ENCODE results near the gene SLIT3. TPM values are rescaled to one million over a fixed set of nuclear protein-coding genes. Genes with fewer than 3 reads are reported as not detected.

The SLIT3 gene
- total RNA-seq, 4 donors from 2014 or later = 10.8 to 30.8 (median 18.4) TPM

DNA sequence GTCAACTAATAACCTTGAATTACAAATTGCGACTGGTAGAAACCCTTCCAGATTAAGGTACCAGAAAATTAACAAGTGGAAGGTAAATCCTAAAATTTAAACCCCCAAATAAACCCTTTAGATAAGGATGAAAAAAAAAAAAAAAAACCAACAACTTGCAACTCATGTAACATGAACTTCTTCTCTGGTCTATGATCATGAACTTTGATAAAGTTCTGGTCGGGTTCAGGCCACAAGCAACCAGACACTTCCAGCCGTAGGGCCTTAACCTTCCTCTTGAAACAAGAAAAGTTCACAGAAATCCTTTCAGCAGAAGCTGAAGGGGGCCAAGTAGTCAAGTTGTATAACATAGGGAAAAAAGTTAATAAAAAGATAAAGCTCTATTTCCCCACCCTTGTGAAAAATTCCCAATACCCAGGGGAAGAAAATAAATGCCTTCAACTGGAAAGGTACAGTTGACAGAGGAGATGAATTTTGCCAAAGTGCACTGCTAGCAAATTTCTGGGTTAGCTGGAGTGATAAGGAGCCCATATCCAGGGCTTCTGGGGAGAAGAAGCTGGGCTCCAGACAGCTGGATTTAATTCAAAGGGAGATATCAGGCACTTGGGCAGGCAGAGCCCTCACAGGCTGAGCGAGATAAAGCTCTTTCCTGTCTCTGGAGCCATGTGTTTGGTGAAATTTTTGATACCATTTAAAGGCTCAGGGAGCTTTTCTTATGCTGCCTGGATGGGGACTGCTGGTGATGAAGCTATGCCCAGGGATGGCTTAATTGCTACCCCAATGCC lies 487.6 kb downstream of the SLIT3 start:
- DNase-seq (ENCODE audit: low spot score in 2 of 2) = no peak
- no peak for TF ChIP-seq POLR2A (IDR thresholded peaks at IDR 0.05)
- no peak for TF ChIP-seq EP300 (IDR thresholded peaks at IDR 0.05)
- no peak for TF ChIP-seq POLR2AphosphoS5 (IDR thresholded peaks at IDR 0.05)
- TF ChIP-seq, protein P1, sequence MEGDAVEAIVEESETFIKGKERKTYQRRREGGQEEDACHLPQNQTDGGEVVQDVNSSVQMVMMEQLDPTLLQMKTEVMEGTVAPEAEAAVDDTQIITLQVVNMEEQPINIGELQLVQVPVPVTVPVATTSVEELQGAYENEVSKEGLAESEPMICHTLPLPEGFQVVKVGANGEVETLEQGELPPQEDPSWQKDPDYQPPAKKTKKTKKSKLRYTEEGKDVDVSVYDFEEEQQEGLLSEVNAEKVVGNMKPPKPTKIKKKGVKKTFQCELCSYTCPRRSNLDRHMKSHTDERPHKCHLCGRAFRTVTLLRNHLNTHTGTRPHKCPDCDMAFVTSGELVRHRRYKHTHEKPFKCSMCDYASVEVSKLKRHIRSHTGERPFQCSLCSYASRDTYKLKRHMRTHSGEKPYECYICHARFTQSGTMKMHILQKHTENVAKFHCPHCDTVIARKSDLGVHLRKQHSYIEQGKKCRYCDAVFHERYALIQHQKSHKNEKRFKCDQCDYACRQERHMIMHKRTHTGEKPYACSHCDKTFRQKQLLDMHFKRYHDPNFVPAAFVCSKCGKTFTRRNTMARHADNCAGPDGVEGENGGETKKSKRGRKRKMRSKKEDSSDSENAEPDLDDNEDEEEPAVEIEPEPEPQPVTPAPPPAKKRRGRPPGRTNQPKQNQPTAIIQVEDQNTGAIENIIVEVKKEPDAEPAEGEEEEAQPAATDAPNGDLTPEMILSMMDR (IDR thresholded peaks at IDR 0.05) = no peak
- 76% methylated on average over 4 of the region's 4 CpGs for WGBS
- no peaks in the 10 kb centered on the region for H3K27me3 ChIP-seq
- H3K27ac ChIP-seq = no peak overlapping the region
- H3K4me3 ChIP-seq = no peak overlapping the region
- H3K4me1 ChIP-seq = no peaks in the 10 kb centered on the region
- peaks cover 9% of the 10 kb centered on the region for H3K36me3 ChIP-seq
- H3K9me3 ChIP-seq = no peaks in the 10 kb centered on the region

DNA sequence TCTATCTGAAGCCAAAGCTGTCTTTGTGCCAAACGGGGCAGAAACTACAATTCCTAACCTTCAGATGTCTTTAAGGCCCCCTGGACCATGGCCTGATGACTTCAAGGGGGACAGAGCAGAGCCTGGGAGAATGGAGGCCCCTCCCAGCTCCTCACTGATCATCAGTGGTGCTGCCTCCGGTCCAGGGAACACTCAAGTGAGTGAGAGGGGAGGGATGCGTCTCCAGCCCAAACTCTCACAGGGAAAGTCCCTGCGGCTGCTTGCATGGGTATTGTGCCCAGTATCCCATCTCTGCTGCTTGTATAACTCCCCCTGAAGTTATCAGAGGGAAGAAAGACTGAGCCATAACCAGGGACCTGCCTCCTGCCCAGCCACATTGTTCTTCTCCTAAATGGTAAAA lies 490.3 kb downstream of the SLIT3 start:
- TF ChIP-seq EP300 (IDR thresholded peaks at IDR 0.05) (no peak), POLR2AphosphoS5 (IDR thresholded peaks at IDR 0.05) (no peak), POLR2A (IDR thresholded peaks at IDR 0.05) (no peak)
- TF ChIP-seq, protein P1 (IDR thresholded peaks at IDR 0.05) = no peak
- Histone ChIP-seq H3K27ac (no peak overlapping the region), H3K9me3 (no peaks in the 10 kb centered on the region), H3K4me1 (no peaks in the 10 kb centered on the region), H3K4me3 (no peak overlapping the region), H3K27me3 (no peaks in the 10 kb centered on the region), H3K36me3 (peaks cover 11% of the 10 kb centered on the region)
- WGBS = 80% methylated on average over 4 of the region's 4 CpGs
- DNase-seq (ENCODE audit: low spot score in 2 of 2) = no peak

DNA sequence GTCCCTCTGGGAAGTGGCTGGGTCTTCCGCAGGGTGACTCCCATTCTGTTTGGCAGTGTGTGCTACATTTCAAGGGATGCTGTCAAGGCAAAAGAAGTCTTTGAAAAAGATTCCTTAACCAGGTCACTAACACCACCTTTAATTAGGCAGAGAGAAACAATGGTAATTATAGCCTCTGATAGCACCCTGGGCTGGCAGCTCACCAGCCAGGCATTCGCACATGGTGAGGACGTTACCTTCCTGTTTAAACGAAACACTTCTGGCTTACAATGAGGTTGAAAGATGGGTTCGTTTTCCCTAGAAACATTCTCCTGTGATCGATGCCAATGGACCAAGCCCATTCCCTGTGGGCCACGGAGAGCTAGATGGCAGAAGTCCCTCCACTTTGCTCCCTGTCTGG lies 491.7 kb downstream of the SLIT3 start:
- H3K36me3 ChIP-seq = peaks cover 6% of the 10 kb centered on the region
- 62% methylated on average over 7 of the region's 7 CpGs for WGBS
- H3K27ac ChIP-seq = no peak overlapping the region
- H3K27me3 ChIP-seq = no peaks in the 10 kb centered on the region
- H3K4me1 ChIP-seq = no peaks in the 10 kb centered on the region
- no peak overlapping the region for H3K4me3 ChIP-seq
- H3K9me3 ChIP-seq = no peaks in the 10 kb centered on the region
- no peak for DNase-seq (ENCODE audit: low spot score in 2 of 2)
- TF ChIP-seq EP300 (IDR thresholded peaks at IDR 0.05) (no peak), POLR2AphosphoS5 (IDR thresholded peaks at IDR 0.05) (no peak), POLR2A (IDR thresholded peaks at IDR 0.05) (no peak)
- TF ChIP-seq, protein P1 (IDR thresholded peaks at IDR 0.05) = no peak

DNA sequence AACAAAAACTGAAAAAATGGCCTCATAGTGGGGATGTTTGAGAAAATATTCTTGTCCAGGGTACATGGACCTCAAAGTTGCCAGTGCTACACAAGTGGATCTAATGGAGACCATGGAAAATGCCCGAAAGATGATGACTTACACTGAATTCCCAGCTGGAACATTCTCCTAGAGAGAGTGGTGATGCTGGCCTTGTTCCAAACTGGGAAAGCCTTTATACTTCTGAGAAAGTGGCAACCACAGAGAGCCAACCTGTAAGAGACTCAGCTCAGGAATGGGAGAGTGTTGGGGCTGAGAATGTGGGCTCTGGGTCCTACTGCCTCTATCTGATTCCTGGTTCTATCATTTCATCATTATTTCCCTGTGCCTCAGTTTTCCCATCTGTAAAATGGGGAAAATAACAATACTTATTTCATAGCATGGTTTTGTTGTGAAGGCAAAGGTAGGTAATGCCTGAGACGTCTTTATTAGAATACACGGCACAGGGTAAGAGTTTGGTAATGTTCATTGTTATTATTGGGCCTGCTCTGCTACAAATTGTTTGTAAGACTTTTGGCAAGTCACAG lies 492.8 kb downstream of the SLIT3 start:
- peaks cover 6% of the 10 kb centered on the region for H3K36me3 ChIP-seq
- DNase-seq (ENCODE audit: low spot score in 2 of 2) = no peak
- H3K4me1 ChIP-seq = no peaks in the 10 kb centered on the region
- H3K27me3 ChIP-seq = no peaks in the 10 kb centered on the region
- 82% methylated on average over 3 of the region's 3 CpGs for WGBS
- H3K27ac ChIP-seq = no peak overlapping the region
- no peak overlapping the region for H3K4me3 ChIP-seq
- H3K9me3 ChIP-seq = no peaks in the 10 kb centered on the region
- TF ChIP-seq EP300 (IDR thresholded peaks at IDR 0.05) (no peak), POLR2A (IDR thresholded peaks at IDR 0.05) (no peak), POLR2AphosphoS5 (IDR thresholded peaks at IDR 0.05) (no peak)
- TF ChIP-seq, protein P1 (IDR thresholded peaks at IDR 0.05) = no peak

DNA sequence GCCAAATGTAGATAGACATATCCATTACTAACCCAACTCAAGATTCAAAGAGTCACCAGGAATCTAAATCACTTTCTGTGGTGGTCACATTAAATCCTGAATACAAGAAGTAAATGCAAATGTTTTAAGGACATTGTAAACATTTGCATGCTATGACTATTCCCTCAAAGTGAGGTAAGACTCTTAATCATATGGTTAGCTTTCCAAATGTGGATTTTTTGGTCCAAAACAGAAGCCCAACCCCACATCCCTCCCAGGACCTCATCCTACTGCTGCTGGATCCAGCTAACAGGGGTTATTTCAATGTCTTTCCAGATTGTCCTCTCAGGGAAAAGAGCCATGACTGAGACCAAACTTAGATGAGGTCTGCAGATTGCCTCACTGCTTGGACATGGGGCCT lies 493.7 kb downstream of the SLIT3 start:
- no peaks in the 10 kb centered on the region for H3K27me3 ChIP-seq
- no peaks in the 10 kb centered on the region for H3K4me1 ChIP-seq
- H3K9me3 ChIP-seq = no peaks in the 10 kb centered on the region
- H3K27ac ChIP-seq = no peak overlapping the region
- no peak for DNase-seq (ENCODE audit: low spot score in 2 of 2)
- TF ChIP-seq POLR2AphosphoS5 (IDR thresholded peaks at IDR 0.05) (no peak), POLR2A (IDR thresholded peaks at IDR 0.05) (no peak), EP300 (IDR thresholded peaks at IDR 0.05) (no peak)
- TF ChIP-seq, protein P1 (IDR thresholded peaks at IDR 0.05) = no peak
- H3K4me3 ChIP-seq = no peak overlapping the region
- peaks cover 6% of the 10 kb centered on the region for H3K36me3 ChIP-seq

Data from suprapubic skin (tissue), 4 donors.